ENCODE measurements around the gene SGMS2. TPM values are rescaled to one million over a fixed set of nuclear protein-coding genes. Genes with fewer than 3 reads are reported as not detected.
A peak's percentile ranks its signal among the peaks of the same experiment; 100 is the strongest.
"Not testable (repeated sequence)": the region's sequence is repeated elsewhere in the genome, so short reads cannot be mapped to it uniquely, and the experiment has no call there.

The SGMS2 gene
- total RNA-seq, 1 donor from 2014 or later = 28.0 TPM

- ATAC-seq = no peak
Observed at GRCh38 chr4:107916623-107917022, 91.9 kb downstream of the SGMS2 start.

- ATAC-seq = no peak
Observed at GRCh38 chr4:107917500-107917899, 92.8 kb downstream of the SGMS2 start.

GRCh38 chr4:107922486-107923473, 98.0 kb downstream of the SGMS2 start:
- ATAC-seq = no peak

- not testable (repeated sequence) for ATAC-seq
Observed at GRCh38 chr4:107925713-107926112, 101.0 kb downstream of the SGMS2 start.

- not testable (repeated sequence) for ATAC-seq
Observed at GRCh38 chr4:107926875-107927274, 102.1 kb downstream of the SGMS2 start.

GRCh38 chr4:107930821-107931774, 106.4 kb downstream of the SGMS2 start, which contains the start of gene CYP2U1:
CYP2U1 (plus strand) TSS chr4:107931549; CDS start chr4:107931644, 95 bp downstream.
- ATAC-seq = peak; percentile 94

- ATAC-seq = peak; percentile 38
Observed at GRCh38 chr4:107931775-107932321, 107.1 kb downstream of the SGMS2 start.

GRCh38 chr4:107935246-107935645, 110.5 kb downstream of the SGMS2 start:
- no peak for ATAC-seq

- ATAC-seq = no peak
Observed at GRCh38 chr4:107937040-107937439, 112.3 kb downstream of the SGMS2 start.

GRCh38 chr4:107939307-107939706, 114.6 kb downstream of the SGMS2 start:
- no peak for ATAC-seq

- ATAC-seq = no peak
Observed at GRCh38 chr4:107945809-107946208, 121.1 kb downstream of the SGMS2 start.

- ATAC-seq = no peak
Observed at GRCh38 chr4:107950746-107951540, 126.2 kb downstream of the SGMS2 start.

- no peak for ATAC-seq
Observed at GRCh38 chr4:107951551-107951950, 126.8 kb downstream of the SGMS2 start.

GRCh38 chr4:107956011-107956410, 131.3 kb downstream of the SGMS2 start:
- no peak for ATAC-seq

Other genes starting within 250 kb of the SGMS2 start
- 37.5 TPM for gene PAPSS1, start 104.7 kb upstream of the SGMS2 start, total RNA-seq
- gene CYP2U1, start 106.6 kb downstream of the SGMS2 start, total RNA-seq = 0.92 TPM
- gene HADH, start 165.0 kb downstream of the SGMS2 start, total RNA-seq = 32.8 TPM

Data from esophagus mucosa (tissue), 1 donor.